Measurements from ENCODE around the gene ATF6B. TPM values are rescaled to one million over a fixed set of nuclear protein-coding genes. Genes with fewer than 3 reads are reported as not detected.
A peak's percentile ranks its signal among the peaks of the same experiment; 100 is the strongest.

The ATF6B gene
- total RNA-seq, 1 experiment from 2014 or later, result 45.3 TPM

DNA sequence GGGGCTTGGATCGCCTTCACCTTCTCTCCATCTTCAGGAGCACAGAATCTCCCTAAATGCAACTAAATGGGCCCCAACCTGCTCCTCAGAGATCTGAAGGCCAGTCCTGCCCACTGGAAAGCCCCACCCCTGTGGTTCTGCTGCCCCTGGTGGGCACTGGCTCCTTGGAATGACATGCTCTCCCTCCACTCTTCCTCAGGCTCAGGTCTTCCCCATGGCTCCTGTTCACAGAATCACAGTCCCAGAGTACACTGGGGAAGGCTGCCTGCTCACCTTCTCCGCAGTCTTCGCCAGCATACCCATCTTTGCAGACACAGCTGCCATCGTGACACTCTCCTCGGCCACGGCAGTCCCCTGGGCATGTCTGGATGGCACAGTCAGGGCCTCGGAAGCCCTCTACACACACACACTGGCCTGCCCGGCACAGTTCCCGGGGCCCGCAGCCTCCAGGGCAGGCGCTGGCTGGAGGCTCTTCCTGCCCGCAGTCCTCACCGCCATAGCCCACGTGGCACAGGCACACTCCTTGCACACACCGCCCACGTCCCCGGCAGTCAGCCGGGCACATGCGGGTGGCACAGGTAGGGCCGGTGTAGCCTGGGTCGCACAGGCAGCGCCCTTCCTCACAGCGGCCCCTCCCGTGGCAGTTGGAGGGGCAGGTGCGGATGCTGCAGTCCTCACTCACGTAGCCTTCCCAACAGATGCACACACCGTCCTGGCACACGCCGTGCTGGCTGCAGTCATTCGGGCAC, 32.5 kb downstream of the ATF6B start:
- Histone ChIP-seq H3K27me3 (ENCODE audit: insufficient read depth, low read length) (no peaks in the 10 kb centered on the region), H3K4ac (ENCODE audit: low read depth, low read length) (no peak overlapping the region), H3K9me3 (ENCODE audit: control insufficient read depth, low read depth, low read length) (no peaks in the 10 kb centered on the region), H3K23ac (ENCODE audit: insufficient read length, low read depth, low read length) (no peak overlapping the region), H4K5ac (ENCODE audit: insufficient read length, low read depth, low read length) (no peak overlapping the region), H4K91ac (ENCODE audit: insufficient read length, low read depth, low read length) (no peak overlapping the region), H3K4me1 (ENCODE audit: insufficient read depth, low read length) (no peaks in the 10 kb centered on the region), H3K79me1 (ENCODE audit: insufficient read depth, low read depth, low read length, poor library complexity, severe bottlenecking) (no peaks in the 10 kb centered on the region), H2BK20ac (ENCODE audit: low read depth, low read length, poor library complexity, severe bottlenecking) (no peak overlapping the region), H3K27ac (ENCODE audit: insufficient read length, low read depth, low read length) (no peak overlapping the region), H2AFZ (ENCODE audit: low read length) (no peak overlapping the region), H3K56ac (ENCODE audit: insufficient read length, low read depth, low read length) (no peak overlapping the region), H2BK120ac (ENCODE audit: low read depth, low read length, poor library complexity, severe bottlenecking) (no peak overlapping the region), H3K9ac (ENCODE audit: extremely low read depth, insufficient read length, low read length) (no peak overlapping the region), H3K23me2 (ENCODE audit: insufficient read length, low read depth, low read length, poor library complexity, severe bottlenecking) (no peaks in the 10 kb centered on the region), H4K20me1 (ENCODE audit: control insufficient read depth, insufficient read depth, insufficient read length) (no peaks in the 10 kb centered on the region), H3T11ph (ENCODE audit: low read length) (no peak overlapping the region), H2BK5ac (ENCODE audit: insufficient read length, low read length) (no peak overlapping the region), H3K14ac (ENCODE audit: insufficient read depth, low read length) (no peak overlapping the region), H2AK5ac (ENCODE audit: insufficient read length, low read length) (no peak overlapping the region), H2BK12ac (ENCODE audit: insufficient read length, low read depth, low read length) (no peak overlapping the region), H3K4me2 (ENCODE audit: insufficient read depth, insufficient read length, low read length) (no peak overlapping the region), H2BK15ac (ENCODE audit: low read depth, low read length) (no peak overlapping the region), H3K18ac (ENCODE audit: insufficient read length, low read depth, low read length) (no peak overlapping the region), H3K79me2 (ENCODE audit: insufficient read depth, low read length) (no peaks in the 10 kb centered on the region), H4K8ac (replicated peaks; ENCODE audit: insufficient read length, low read depth, low read length) (no peak overlapping the region)
- Mint-ChIP-seq H3K4me3 (no peak overlapping the region), H3K27ac (no peak overlapping the region; a peak in 1 of 7 replicates), H3K36me3 (ENCODE audit: insufficient read depth in 1 of 3, low read depth in 3 of 3) (no peaks in the 10 kb centered on the region), H3K27me3 (ENCODE audit: low read depth) (peaks cover 4% of the 10 kb centered on the region), H3K9me3 (no peaks in the 10 kb centered on the region; a peak in 1 of 5 replicates), H3K4me1 (no peaks in the 10 kb centered on the region; a peak in 1 of 4 replicates)
- DNase-seq, result no peak
- WGBS (ENCODE audit: extremely low coverage, insufficient read length, low lambda C conversion rate), result no CpG with 5 or more reads among the region's 30 CpGs
- TF ChIP-seq CTCF (conservative IDR thresholded peaks at IDR 0.05), result peak; percentile 34; the same call in 1 of the 3 replicates

Measured in H9 (cell line).